Neural progenitor cell (in vitro differentiated cells): ENCODE results near the gene RNF6.

ENCODE experiments used
- EZH2 ChIP-seq: fragments of 200-600 bp; sonication (generic); IDR thresholded peaks from 2 replicates; pipeline ENCODE4 v1.6.1; 2017; ENCODE audit warnings: antibody characterized with exemption, mild to moderate bottlenecking, moderate library complexity
- TF ChIP-seq, protein P1 (sequence below): fragments of 200-600 bp; sonication (generic); IDR thresholded peaks from 2 replicates; pipeline ENCODE4 v1.5.1; 2017; ENCODE audit warnings: antibody characterized with exemption, mild to moderate bottlenecking

- TF ChIP-seq, protein P1, sequence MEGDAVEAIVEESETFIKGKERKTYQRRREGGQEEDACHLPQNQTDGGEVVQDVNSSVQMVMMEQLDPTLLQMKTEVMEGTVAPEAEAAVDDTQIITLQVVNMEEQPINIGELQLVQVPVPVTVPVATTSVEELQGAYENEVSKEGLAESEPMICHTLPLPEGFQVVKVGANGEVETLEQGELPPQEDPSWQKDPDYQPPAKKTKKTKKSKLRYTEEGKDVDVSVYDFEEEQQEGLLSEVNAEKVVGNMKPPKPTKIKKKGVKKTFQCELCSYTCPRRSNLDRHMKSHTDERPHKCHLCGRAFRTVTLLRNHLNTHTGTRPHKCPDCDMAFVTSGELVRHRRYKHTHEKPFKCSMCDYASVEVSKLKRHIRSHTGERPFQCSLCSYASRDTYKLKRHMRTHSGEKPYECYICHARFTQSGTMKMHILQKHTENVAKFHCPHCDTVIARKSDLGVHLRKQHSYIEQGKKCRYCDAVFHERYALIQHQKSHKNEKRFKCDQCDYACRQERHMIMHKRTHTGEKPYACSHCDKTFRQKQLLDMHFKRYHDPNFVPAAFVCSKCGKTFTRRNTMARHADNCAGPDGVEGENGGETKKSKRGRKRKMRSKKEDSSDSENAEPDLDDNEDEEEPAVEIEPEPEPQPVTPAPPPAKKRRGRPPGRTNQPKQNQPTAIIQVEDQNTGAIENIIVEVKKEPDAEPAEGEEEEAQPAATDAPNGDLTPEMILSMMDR: no peak
- no peak for TF ChIP-seq EZH2
Measured at GRCh38 chr13:26197298-26197697, 24.8 kb downstream of the RNF6 start.
